22Rv1 (cell line): ENCODE measurements around the gene DTX4.

Source experiments
- CTCF ChIP-seq: fragments of 450-650 bp; IDR thresholded peaks from 2 replicates; pipeline ENCODE4 v1.5.1; 2017; ENCODE audit warnings: mild to moderate bottlenecking
- ZFX ChIP-seq: fragments of 450-650 bp; IDR thresholded peaks from 2 replicates; pipeline ENCODE4 v1.6.1; 2017; ENCODE audit warnings: antibody characterized with exemption, borderline replicate concordance

GRCh38 chr11:59201353-59201752 is 29.4 kb downstream of the DTX4 start:
- TF ChIP-seq CTCF (peak; percentile 34; the same call in 1 of the 2 replicates), ZFX (no peak)
